OCI-LY3 (cell line): ENCODE results near the gene TPGS2.

ENCODE experiments used
- H2AFZ ChIP-seq: fragments of 200-600, 300-600 bp; shearing (Covaris generic); 2 replicates; pipeline ENCODE4 v1.6.0; 2014; ENCODE audit warnings: antibody characterized with exemption, low read depth, low read length
- H3K27ac ChIP-seq: fragments of 200-600, 300-600 bp; sonication (generic); 2 replicates; pipeline ENCODE4 v1.5.1; 2014; ENCODE audit warnings: mild to moderate bottlenecking, low read length, moderate library complexity, mixed read lengths
- H3K27me3 ChIP-seq: fragments of 200-600, 300-600 bp; sonication (generic); 2 replicates; pipeline ENCODE4 v1.6.1; 2014; ENCODE audit warnings: low read depth, low read length, mixed read lengths
- H3K36me3 ChIP-seq: fragments of 200-600, 300-600 bp; sonication (generic); replicated peaks from 2 replicates; pipeline ENCODE3; 2014; ENCODE audit warnings: low read depth, low read length, mixed read lengths
- H3K4me1 ChIP-seq: fragments of 300-600, 200-600 bp; sonication (generic); 2 replicates; pipeline ENCODE4 v1.6.1; 2014; ENCODE audit warnings: low read length, mixed read lengths
- H3K4me2 ChIP-seq: fragments of 200-600, 300-600 bp; sonication (generic); 2 replicates; pipeline ENCODE4 v1.6.1; 2014; ENCODE audit warnings: low read length, mixed read lengths
- H3K4me3 ChIP-seq: fragments of 300-600, 200-600 bp; sonication (generic); 2 replicates; pipeline ENCODE4 v1.5.1; 2014; ENCODE audit warnings: antibody characterized with exemption, mild to moderate bottlenecking, low read length, moderate library complexity
- H3K79me2 ChIP-seq: fragments of 300-600, 200-600 bp; shearing (Covaris generic); 2 replicates; pipeline ENCODE4 v1.6.1; 2014; ENCODE audit warnings: mild to moderate bottlenecking, low read length, mixed read lengths
- H3K9ac ChIP-seq: fragments of 300-600, 200-600 bp; shearing (Covaris generic); 2 replicates; pipeline ENCODE4 v1.6.0; 2014; ENCODE audit warnings: mild to moderate bottlenecking, low read length, moderate library complexity
- H3K9me3 ChIP-seq: fragments of 200-600, 300-600 bp; shearing (Covaris generic); 2 replicates; pipeline ENCODE4 v1.6.1; 2014; ENCODE audit warnings: low read length, mixed read lengths; ENCODE audit not compliant: insufficient read depth
- H4K20me1 ChIP-seq: fragments of 200-600, 300-600 bp; sonication (generic); 2 replicates; pipeline ENCODE4 v1.6.1; 2016; ENCODE audit warnings: low read length, mixed read lengths; ENCODE audit not compliant: insufficient read depth
- EZH2phosphoT487 ChIP-seq: fragments of 200-600 bp; shearing (Covaris generic); IDR thresholded peaks from 2 replicates; pipeline ENCODE4 v1.6.1; 2018; ENCODE audit warnings: antibody characterized with exemption, mixed run types, low read depth
- TF ChIP-seq, protein P1 (sequence below): fragments of 200-600, 300-600 bp; sonication (generic); IDR thresholded peaks from 2 replicates; pipeline ENCODE4 v1.5.1; 2014; ENCODE audit warnings: antibody characterized with exemption, low read length, low read depth

TPGS2 gene

GRCh38 chr18:36813101-36813775 lies 15.6 kb downstream of the TPGS2 start:
- no peaks in the 10 kb centered on the region for H3K4me1 ChIP-seq
- peaks cover 13% of the 10 kb centered on the region for H3K36me3 ChIP-seq
- H3K27ac ChIP-seq = no peak overlapping the region
- no peak overlapping the region for H3K9ac ChIP-seq
- H3K27me3 ChIP-seq = no peaks in the 10 kb centered on the region
- TF ChIP-seq EZH2phosphoT487 = no peak
- TF ChIP-seq, protein P1, sequence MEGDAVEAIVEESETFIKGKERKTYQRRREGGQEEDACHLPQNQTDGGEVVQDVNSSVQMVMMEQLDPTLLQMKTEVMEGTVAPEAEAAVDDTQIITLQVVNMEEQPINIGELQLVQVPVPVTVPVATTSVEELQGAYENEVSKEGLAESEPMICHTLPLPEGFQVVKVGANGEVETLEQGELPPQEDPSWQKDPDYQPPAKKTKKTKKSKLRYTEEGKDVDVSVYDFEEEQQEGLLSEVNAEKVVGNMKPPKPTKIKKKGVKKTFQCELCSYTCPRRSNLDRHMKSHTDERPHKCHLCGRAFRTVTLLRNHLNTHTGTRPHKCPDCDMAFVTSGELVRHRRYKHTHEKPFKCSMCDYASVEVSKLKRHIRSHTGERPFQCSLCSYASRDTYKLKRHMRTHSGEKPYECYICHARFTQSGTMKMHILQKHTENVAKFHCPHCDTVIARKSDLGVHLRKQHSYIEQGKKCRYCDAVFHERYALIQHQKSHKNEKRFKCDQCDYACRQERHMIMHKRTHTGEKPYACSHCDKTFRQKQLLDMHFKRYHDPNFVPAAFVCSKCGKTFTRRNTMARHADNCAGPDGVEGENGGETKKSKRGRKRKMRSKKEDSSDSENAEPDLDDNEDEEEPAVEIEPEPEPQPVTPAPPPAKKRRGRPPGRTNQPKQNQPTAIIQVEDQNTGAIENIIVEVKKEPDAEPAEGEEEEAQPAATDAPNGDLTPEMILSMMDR = no peak
- H3K4me2 ChIP-seq = no peak overlapping the region
- no peaks in the 10 kb centered on the region for H3K9me3 ChIP-seq
- no peak overlapping the region for H3K4me3 ChIP-seq
- H2AFZ ChIP-seq = no peak overlapping the region
- H4K20me1 ChIP-seq = peaks cover 8% of the 10 kb centered on the region
- H3K79me2 ChIP-seq = no peaks in the 10 kb centered on the region

GRCh38 chr18:36812678-36813077 lies 16.1 kb downstream of the TPGS2 start:
- H3K4me2 ChIP-seq = no peak overlapping the region
- peaks cover 12% of the 10 kb centered on the region for H3K36me3 ChIP-seq
- H4K20me1 ChIP-seq = peaks cover 8% of the 10 kb centered on the region

GRCh38 chr18:36811955-36812354 lies 16.8 kb downstream of the TPGS2 start:
- TF ChIP-seq, protein P1 = no peak
- no peak for TF ChIP-seq EZH2phosphoT487
- Histone ChIP-seq H2AFZ (no peak overlapping the region), H3K27ac (no peak overlapping the region), H3K9ac (no peak overlapping the region), H3K27me3 (no peaks in the 10 kb centered on the region), H3K4me2 (no peak overlapping the region), H3K36me3 (peaks cover 10% of the 10 kb centered on the region), H3K4me1 (no peaks in the 10 kb centered on the region), H3K79me2 (no peaks in the 10 kb centered on the region), H3K9me3 (no peaks in the 10 kb centered on the region), H4K20me1 (peaks cover 8% of the 10 kb centered on the region), H3K4me3 (no peak overlapping the region)

More at GRCh38 chr18:36812678-36813077, 16.1 kb downstream of the TPGS2 start:
- Histone ChIP-seq H3K27ac (no peak overlapping the region), H3K9ac (no peak overlapping the region), H3K4me3 (no peak overlapping the region), H3K9me3 (no peaks in the 10 kb centered on the region), H3K4me1 (no peaks in the 10 kb centered on the region), H3K79me2 (no peaks in the 10 kb centered on the region), H2AFZ (no peak overlapping the region), H3K27me3 (no peaks in the 10 kb centered on the region)
- TF ChIP-seq, protein P1 = no peak
- TF ChIP-seq EZH2phosphoT487 = no peak

GRCh38 chr18:36811430-36811829 lies 17.4 kb downstream of the TPGS2 start:
- Histone ChIP-seq H3K36me3 (peaks cover 11% of the 10 kb centered on the region), H3K79me2 (no peaks in the 10 kb centered on the region), H3K4me3 (no peak overlapping the region), H4K20me1 (peaks cover 8% of the 10 kb centered on the region), H3K9ac (no peak overlapping the region), H2AFZ (no peak overlapping the region), H3K27ac (no peak overlapping the region), H3K9me3 (no peaks in the 10 kb centered on the region), H3K4me2 (no peak overlapping the region), H3K4me1 (no peaks in the 10 kb centered on the region), H3K27me3 (no peaks in the 10 kb centered on the region)
- TF ChIP-seq EZH2phosphoT487 = no peak
- TF ChIP-seq, protein P1 = no peak
